Stimulated activated CD8-positive, alpha-beta memory T cell treated with anti-CD3 and anti-CD28 coated beads, Interleukin-2, amount 100 ng/mL, for 48 hours (primary cell): ENCODE results near the gene LRRC71.

Source experiments
- DNase-seq, 2 donors: peaks; one replicate each; pipeline ENCODE4 v3.0.0-alpha.2; 2020; ENCODE audit warnings: low read depth in 2 of 2

The LRRC71 gene

DNA sequence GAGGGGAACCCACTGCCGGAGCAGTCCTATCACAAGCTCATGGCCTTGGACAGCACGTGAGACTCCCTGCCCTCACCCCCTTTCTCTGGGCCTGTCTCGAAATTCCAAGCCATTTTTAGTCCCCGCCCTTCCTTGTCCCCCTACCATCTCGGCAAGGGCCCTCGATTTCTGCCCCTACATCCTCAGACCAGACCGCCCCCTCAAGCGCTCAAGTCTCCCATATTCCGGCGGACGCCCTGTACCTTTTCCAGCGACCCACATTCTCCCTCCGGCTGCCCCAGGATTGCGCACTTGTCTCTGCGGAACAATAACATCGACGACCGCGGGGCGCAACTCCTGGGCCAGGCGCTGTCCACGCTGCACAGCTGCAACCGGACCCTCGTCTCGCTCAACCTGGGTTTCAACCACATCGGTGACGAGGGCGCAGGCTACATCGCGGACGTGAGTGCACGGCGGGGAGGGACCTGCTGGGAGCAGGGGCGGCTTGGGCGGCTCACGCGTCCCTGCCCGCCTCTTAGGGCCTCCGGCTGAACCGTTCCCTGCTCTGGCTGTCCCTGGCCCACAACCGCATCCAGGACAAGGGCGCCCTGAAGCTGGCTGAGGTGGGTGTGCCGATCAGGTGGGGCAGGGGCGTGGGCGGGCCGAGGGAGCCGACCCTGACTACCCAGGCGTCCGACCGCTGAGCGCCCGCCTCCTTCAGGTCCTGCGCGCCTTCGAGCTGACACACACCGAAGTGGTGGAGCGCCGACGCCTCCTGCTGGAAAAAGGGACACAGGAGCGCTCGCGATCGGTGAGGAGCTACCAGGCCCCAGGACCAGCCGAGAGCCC is 7.0 kb downstream of the LRRC71 start:
- peak; percentile 60 to 67 for DNase-seq

DNA sequence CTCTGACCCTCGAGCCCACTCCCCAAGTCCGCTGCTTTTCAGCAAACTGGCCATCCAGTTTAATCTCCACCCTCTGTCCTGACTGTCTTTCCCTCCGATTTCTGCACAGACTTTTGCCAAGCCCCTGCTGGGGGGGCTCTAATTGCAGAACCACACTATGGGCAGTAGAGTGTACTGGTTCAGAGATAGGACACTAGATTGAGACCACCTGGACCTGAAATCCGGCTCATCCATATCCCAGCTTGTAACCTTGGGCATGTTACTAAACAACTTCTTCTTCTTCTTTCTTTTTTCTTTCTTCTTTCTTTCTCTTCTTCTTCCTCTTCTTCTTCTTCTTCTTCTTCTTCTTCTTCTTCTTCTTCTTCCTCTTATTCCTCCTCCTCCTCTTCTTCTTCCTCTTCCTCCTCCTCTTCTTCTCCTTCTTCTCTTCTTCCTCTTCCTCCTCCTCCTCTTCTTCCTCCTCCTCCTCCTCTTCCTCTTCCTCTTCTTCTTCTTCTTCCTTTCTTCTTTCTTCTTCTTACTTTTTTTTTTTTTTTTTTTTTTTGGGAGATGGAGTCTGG is 7.7 kb downstream of the LRRC71 start:
- no peak for DNase-seq

DNA sequence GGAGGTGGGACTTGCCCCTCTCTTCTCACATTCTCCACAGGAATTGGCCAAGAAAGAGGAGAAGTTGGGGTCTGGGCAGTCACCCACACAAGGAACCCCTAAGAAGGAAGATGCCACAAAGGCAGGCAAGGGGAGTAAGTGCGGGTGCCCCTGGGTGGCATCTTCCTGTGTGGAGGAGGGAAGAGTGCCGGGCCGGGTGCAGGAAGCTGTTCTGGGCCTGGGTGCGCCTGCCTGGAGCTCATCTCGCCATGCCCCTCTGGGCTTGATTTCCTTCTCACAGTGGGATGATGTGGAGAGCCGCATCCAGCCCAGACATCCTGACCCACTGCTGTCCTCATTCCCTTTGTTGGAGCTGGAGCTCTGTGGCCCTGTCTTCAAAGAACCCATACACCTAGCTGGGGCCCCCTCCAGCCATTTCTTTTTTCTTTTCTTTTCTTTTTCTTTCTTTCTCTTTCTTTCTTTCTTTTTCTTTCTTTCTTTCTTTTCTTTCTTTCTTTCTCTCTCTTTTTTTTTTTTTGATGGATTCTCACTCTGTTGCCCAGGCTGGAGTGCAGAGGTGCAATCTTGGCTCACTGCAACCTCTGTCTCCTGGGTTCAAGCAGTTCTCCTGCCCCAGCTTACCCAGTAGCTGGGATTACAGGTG is 9.3 kb downstream of the LRRC71 start:
- DNase-seq: no peak

DNA sequence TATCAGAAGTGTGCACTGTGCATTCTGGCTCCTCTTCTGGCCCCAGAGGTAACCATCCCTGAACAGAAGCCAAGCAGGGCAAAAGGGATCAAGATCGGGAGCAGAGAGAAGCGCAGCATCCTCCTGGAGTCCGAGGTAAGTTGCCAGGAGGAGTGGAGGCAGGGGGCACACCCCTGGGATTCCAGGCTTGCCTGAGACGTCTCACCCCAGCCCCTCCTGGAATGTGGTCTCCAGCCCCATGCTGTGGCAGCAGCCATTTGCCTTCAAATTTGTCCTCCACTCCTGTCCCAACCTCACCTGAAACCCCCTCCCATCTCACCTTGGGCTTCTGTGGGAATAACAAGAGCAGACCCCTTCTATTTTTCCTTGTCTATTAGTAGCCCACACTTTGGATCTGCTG is 10.1 kb downstream of the LRRC71 start:
- DNase-seq: no peak

DNA sequence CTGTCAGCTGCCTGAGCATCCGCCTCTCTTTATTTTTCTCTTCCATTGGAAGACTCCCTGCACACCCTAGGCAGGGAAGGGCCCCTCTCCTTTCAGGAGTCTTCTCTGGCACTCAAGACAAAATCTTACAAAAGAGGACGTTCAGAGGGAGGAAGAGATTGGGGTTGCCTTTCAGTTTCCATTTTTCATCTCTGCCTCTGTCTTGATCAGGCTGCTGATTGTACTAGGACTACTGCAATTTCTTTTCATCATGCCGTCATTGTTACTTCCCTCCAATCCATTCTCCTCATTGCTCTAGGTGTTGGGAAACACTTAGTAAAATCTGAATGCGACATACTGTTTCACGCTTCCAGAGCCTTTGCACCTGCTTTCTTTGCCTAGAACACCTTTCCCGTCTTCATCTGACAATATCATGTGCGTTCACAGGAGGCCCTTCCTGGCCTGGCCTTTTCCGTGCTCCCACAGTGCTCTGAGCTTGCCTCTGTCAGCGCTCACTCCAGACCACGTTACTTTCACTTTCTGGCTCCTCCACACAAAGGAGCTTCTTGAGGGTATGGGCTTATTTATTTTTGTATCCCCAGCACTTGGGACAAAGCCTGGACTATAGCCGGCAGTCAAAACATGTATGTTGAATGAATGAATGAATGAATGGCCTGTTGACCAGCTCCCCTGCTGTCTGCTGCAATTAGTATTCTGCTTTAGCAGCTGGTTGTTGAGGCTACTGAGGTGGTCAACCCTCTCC is 10.9 kb downstream of the LRRC71 start:
- no peak for DNase-seq

DNA sequence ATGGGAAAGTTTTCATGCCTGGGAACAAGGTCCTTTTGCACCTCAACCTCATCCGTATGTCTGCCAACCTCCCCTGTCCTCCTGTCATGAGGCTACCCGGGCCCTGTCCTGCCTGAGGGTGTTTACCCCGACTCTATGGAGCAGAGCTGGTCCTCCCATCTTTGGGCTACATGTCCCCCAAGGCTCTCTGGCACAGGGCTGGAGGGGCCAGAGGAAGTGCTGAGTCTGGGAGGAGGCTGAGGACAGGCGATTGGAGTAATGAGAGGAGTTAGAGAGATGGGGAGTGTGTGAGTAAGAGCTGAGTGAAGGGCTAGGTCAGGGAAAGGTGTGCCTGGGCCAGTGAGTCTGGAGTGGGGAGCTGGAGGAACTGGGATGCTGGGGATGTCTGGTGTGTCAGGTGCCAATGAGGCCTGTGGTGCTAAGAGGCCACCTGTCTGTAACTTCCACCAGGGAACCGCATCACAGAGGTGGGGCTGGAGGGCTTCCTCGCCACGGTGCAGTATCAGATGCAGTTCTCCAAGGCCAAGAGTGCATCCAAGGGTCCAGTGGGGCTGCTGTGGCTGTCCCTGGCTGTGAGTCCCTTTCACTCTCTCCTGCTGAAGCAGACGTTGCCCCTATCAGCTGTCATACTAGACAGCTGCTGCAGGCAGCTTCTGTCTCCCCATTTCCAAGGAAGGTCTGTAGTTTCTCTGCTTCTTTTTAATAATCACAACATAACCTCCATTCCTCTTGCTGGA is 11.7 kb downstream of the LRRC71 start:
- no peak for DNase-seq

DNA sequence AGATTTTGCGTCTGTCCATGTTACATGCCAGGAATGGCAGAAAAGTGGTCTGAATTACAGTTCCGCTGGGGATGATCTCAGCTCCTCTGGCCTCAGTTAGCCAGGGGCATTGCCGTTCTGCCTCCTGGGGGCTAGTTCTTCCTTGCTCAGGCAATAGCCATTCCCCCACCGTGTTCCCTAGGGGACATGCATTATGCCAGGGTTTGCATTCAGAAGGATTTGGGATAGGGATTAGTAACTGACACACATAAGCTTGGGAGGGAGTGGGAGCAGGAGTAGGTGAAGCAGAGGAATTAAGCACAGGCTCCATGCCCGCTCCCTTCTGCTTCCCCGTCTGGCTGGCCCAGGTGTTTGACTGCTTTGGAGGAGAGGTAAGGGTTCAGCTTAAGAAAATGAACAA is 12.7 kb downstream of the LRRC71 start:
- DNase-seq: no peak

DNA sequence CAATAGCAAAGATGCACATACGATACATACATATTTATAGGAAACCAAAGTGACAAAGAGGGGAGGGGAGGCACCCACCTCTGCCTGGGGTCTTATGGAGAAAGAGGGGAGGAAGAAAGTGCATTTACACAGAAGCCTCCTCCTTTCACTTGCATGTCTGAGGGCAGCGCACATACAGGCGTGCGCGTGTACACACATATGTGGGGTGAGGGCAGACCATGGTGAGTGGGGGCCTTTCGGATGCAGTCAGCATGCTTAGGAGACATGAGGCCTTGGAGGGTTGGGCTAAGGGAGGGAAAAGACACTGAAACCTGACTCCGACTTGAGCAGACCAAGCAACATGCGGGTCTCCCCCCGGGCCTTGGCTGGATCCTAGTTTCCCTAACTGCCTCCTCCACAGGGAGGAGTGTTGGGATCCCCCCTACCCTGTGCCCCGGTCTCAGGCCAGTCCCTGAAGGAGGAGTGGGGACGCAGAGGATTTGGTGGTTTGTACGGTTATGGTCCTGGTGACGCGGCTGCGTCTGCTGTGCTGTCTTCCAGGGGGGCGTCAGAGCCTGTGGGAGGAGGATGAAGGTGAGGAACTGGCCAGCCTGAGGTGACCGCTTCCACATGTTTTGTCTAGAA is 15.2 kb downstream of the LRRC71 start:
- no peak for DNase-seq

DNA sequence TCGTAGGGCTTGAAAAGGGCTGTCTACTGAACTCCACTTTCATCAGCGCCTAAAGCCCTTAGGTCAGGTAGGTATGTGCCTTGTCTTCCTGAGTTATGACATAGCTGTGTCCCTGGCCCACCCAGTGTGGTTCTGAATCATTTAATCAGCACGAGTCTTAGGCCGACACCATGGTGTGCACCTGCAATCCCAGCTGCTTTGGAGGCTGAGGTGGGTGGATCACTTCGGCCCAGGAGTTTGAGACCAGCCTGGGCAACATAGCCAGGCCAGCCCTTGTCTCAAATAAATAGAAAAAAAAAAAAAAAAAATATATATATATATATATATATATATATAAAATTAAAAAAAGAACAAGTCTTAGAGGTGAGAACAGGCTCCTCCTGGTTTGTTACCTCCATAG is 15.8 kb downstream of the LRRC71 start:
- DNase-seq: no peak

DNA sequence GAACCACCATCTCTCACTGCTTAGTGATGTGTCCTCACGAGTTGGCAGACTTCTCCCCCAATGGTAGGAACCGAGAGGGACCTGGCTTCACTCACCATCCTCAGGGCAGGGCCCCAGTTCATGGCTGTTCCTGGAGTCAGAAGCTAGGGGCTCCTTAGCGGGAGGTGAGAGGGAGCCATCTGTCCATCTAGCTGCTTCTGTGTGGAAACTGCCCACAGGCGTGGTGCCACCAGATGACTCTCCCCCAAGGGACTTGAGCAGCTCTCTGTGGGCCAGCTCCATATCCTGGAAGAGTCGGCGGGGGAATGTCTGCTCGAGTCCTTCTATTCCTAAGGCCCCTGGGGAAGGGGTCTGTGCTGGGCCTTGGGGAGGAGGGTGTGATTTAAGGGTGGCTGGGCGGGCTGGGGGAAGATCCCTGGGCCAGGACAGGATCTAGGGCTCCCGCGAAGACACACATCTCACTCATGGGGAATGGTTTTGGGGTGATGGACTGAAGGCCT is 16.3 kb downstream of the LRRC71 start:
- no peak for DNase-seq

DNA sequence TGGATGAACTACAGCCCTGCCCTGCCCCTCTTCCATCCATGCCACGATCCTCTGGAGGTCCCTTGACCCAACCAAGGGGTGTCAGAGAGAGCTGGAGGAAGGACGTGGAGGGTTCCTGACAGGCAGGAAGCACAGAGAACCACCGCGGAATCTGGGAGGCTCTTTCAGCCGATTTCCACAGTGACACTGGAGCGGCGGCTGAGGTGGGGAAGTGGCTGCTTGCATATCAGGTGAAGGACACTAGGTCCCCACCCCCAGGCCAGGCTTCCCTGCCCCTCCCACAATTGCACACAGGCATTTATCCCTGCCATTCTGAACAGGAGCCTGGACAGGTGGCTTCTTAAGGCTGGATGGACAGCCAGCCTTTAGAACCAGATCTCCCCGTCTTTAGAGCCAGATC is 17.5 kb downstream of the LRRC71 start:
- no peak for DNase-seq

DNA sequence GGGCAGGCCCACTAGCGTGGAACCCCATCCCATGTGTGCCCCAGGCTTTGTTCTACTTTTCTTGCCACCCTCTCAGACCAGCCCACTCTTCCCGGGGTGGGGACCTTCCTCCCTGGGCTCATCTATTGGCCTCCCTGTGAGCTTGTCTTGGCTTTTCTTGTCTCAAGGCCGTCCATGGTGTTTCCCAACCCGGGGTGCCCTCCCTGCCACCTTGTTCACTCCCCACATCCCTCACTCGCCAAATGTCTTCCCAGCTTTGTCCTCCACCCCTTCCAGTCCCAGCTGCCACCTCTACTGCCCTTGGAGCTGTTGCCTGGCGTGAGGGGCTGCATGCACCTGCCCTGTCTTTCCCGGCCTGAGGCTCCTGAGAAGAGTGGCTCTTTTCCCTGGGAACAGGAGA is 18.4 kb downstream of the LRRC71 start:
- DNase-seq: no peak

DNA sequence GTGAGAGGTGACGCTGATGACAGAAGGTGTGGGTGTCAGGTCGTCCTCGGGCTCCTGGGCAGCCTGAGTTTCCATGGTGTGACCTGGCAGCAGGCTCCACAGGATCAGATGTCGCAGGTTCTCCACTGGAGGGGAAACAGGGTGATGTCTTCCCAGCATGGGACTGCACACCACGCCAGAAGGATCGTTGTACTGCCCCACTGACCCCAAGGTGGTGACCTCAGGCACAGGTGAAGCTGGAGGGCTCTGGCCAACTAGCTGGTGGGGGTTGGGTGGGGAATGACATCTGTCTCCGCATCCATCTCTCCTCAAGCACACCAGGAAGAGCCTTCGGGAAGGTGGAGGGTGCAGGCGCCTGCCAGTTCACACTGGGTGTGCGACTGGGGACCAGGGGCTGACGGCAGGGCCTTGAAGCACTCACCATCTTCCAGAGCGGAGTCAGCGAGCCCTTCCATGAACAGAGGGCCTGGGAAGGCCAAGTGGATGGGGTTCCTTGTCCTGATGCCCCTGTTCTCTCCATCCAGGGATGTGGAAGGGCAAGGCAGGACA is 19.4 kb downstream of the LRRC71 start:
- DNase-seq: no peak

DNA sequence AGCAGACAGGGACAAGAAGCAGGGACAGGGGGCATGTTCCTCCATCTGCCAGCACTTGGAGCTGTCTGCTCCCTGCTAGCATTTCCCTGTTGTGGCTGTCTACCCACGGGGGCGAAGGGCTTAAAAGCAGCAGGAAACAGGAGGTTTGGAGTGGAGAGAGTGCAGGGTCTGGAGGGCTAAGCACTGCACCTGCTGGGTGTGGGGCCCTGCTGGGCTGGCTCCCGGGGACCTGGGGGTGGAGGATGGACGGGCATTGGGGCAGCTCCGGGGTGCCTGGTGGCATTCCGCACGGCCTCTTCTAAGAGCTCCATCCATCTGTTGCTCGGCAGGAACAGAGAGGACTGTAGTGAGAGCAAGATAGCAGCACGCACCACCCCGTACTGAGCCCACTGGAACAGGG is 21.2 kb downstream of the LRRC71 start:
- DNase-seq: no peak

DNA sequence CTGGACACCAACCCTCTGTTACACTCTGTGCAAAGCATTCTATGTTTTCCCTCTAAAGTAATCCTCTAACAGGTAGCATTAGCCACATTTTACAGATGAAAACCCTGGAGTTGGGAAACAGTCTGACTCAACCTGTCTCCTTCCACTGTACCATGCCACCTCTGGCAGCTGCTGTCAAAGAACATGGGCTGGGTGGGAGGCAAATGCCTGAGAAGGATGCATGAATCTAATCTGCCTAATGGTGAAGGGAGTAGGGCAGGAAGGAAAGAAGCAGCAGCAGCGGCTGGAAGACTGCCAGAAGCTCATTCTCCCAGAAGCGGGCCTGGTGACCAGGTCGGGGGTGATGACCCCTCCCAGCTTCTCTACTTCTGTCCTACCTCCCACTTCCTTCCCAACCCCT is 21.7 kb downstream of the LRRC71 start:
- no peak for DNase-seq

DNA sequence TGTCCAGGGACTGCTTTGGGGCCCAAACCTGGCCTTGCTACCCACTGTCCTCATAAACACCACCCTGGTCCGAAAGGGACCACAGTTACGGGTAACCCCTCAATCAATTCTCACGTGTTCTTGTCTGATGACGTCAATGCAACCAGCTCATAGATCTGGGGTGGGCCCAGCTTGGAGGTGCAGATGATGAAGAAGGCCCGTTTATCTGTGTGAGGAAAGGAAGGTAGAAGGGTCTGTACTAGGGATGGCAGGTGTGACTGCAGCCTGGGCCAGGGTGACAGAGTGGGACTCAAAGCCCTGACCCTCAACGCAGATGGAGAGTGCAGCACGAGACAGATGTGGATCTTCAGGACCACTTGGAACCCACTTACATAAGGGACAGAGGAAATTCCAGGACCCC is 22.1 kb downstream of the LRRC71 start:
- no peak for DNase-seq

DNA sequence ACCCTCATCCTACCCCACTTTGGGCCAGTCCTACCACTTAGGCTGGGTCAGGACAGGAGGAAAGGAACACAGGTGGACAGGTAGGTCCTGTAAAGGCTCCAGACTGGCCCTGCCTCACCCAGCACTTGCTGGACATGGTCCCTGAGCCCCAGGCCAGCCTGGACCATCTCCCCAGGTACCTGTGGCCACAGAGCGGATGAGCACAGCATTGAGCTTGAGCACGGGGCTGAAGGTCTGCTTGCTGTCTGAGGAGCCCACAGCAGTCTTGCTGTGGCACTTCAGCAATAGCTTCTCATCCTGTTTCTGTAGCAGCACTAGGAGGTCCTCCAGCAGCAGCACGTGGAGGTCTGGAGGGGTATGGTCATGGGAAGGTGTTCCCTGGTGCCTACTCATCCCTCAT is 23.3 kb downstream of the LRRC71 start:
- no peak for DNase-seq

DNA sequence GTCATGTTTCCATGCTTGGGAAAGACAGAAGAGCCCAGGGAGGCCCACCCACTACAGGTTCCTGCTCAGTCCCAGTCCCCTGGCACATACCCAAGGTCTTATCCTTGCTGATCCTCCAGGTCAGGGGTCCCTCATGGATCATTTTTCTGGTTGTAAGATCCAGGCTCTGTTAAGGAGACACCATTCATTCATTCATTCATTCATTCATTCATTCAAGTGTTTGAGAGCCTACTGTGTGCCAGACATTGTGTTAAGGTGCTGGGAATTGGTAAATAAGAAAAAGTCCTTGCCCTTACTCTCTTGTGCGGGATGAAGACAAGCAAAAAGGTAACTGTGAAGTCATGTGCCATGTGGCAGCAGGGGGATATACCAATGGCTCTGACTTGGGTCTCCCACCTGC is 23.8 kb downstream of the LRRC71 start:
- no peak for DNase-seq

DNA sequence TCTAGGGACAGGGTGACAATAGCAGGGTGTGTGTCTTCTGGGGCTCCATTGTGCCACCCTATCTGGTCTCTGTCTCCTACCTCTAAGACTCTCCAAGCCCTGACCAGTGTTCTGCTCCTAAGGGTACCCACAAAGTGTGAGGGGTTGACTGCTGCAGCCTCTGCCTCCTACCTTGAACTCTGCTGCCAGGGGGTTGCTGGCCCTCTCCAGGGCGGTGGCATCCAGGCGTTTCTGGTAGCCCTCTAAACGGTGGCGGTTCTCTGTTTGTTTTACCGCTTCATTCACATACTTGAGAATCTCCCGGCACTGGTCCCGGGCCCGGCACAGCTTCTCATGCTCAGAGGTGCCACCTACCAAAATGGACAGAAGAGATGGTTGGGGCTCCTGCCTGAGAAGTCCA is 24.4 kb downstream of the LRRC71 start:
- DNase-seq: no peak

DNA sequence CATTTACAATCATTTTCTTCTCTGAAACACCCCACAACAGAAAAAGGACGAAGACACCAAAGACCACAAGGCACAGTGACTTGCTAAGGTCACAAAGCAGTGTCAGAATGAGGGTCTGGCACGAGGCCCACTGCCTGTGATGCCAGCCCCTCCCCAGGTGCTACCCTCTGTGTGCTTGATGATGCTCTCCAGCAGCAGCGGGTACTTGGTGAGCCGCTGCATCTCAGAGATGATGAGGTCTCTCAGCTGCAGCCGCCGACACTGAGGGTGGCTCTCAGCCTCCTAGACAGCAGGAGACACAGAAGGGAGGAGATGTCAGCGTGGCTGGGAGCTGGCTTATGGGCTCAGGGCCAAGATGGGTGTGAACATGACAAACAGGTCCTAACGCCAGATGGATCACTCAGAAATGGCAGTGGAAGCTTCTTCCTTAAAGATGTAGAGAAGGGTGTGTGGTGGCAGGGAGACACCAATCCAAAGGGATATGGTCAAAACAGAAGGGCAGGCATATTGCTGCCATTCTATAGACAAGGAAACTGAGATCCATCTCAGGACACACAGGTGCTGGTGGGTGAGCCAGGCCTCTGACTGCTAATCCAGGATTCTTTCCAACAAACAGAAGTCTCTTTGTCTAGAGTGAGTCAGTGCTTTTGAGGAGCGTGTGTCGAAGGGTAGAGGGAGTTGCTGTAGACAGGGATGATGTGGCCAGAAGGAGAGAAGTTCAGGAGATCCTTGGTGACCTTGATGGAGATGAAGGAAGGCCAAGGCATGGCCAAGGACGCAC is 25.6 kb downstream of the LRRC71 start:
- DNase-seq: no peak
